Activated T-cell treated with anti-CD3 and anti-CD28 coated beads for 24 hours (primary cell): Measurements from ENCODE around the gene VPS35.
"Not testable (repeated sequence)": the region's sequence is repeated elsewhere in the genome, so short reads cannot be mapped to it uniquely, and the experiment has no call there.

Source experiments
- DNase-seq: peaks from one replicate; pipeline ENCODE4 v3.0.0-alpha.2; 2020; ENCODE audit warnings: low read depth

VPS35 gene

DNA sequence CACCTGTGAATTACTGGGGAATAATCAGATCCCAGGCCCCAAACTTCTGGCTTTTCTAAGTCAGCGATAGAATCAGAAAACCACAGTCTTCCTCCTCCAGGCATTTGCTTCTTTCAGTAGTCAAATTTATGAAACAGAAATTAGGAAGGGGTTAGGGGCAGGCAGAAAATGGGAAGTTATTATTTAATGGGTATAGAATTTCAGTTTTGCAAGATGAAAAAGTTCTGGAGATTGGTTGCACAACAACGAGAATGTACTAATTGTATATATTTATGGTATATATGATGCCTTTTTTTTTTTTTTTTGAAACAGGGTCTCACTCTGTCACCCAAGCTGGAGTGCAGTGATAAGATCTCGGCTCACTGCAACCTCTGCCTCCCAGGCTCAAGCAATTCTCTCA is 23.9 kb upstream of the VPS35 start:
- DNase-seq: no peak

DNA sequence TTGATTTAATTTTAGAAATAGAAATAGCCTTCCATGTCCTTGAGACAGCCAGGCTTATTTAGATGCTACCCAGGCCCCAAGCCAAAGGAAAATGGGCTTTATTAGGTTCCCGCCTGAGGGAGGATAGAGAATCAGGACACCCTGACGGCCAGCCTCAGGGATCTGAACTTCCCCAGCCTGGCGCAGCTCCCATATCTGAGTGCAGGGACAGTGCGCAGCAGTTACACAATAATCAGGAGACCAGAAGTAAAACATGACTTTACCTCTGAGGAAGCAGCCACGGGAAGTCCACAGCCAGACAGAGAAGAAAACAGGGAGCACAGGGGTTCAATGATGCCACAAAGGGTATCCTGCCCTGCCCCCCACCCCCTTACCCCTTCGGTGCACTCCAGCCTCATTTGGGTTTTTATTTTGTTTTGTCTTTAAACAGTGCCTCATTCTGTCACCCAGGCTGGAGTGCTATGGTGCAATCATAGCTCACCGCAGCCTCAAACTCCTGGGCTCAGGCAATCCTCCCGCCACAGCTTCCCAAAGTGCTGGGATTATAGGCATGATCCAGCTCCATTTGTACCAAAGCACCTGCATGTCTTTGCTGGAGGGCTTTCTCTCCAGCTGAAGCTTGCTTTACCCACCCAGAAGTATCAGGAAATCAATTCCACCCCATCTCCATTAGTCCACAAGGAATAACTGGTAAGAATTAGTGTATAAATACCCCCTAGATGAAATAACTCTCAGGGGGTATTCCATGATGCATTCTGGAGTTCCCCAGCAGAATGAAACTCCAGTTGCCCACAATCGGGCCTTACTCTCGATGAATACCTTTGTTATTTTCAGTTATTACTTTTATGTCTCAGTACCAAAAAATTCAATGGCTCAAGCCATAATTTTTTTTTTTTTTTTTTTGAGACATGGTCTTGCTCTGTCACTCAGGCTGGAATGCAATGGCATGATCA is 22.4 kb upstream of the VPS35 start:
- no peak for DNase-seq

DNA sequence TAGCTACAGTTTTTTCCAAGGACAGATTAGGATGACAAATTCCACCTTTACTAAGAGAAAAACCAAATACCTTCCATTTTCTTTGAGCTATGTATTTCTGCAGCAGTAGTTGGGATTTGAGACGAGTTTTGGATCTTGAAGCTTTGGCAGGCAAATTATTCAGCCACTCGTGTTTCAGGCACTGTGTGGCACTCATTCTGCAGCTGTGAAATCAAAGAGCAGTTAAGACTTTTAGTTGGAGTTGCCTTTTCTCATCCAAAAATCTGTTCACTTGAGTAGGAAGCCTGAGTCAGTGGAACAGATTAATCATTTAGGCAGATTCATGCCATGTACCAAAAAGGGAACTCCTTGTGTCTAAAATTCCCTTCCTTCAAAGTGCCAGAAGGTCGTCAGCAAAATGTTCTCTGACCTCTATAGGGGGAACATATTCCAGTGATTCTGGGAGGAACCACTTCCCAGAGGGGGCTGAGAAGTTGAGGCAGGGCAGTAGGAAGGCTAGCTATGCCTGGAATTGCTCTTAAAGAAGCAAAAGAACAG is 20.6 kb upstream of the VPS35 start:
- DNase-seq: no peak

DNA sequence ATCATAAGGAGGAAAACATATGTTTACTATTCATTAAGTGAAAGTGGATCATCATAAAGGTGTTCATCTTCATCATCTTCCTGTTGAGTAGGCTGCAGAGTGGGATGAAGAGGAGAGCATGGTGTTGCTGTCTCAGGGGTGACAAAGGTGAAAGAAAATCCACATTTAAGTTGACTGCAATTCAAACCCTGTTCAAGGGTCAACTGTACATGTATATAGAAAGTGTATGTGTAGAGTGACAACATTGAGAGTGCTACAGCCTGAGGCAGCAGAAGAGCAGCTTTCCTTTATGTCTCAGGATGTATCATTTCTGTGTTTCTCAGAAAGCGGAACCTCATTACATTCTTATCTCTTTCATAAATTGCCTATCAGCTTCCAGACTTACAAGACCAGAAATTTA is 17.7 kb upstream of the VPS35 start:
- DNase-seq: no peak

DNA sequence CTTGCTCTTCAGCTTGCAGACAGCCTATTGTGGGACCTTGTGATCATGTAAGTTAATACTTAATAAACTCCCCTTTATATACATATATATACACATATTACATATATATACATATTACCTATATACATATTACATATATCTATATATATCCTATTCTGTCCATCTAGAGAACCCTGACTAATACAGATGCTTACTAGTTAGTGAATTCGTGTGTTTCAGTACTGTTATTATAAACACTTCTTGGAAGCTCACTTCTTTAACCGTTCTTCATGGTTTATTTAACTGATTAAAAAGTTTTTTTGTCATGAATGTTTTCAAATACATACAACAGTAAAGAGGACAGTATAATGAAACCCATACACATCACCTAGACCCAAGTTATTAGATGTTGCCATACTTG is 13.1 kb upstream of the VPS35 start:
- DNase-seq: no peak

DNA sequence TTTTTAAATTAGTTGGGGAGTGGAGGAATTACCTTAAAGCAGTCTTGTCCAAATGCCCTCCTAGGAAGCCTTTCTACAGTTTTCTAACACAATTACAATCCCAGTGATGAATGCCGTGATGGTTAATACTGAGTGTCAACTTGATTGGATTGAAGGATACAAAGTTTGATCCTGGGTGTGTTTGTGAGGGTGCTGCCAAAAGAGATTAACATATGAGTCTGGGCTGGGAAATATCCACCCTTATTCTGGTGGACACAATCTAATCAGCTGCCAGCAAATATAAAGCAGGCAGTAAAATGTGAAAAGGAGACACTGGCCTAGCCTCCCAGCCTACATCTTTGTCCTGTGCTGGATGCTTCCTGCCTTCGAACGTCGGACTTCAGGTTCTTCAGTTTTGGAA is 12.6 kb upstream of the VPS35 start:
- no peak for DNase-seq

DNA sequence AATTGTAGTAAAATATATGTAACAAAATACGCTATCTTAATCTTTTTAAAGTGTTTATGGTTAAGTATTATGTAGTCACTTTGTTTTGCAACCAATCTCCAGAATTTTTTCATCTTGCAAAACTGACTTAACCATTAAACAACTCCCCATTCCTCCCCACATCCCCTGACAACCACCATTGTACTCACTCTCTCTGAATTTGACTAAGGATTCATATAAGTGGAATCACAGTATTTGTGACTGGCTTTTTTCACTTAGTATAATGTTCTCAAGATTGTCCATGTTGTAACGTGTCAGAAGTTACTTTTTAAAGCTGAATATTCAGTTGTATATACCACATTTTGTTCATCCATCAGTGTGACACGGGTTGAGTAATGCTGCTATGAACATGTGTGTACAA is 11.1 kb upstream of the VPS35 start:
- DNase-seq: no peak

DNA sequence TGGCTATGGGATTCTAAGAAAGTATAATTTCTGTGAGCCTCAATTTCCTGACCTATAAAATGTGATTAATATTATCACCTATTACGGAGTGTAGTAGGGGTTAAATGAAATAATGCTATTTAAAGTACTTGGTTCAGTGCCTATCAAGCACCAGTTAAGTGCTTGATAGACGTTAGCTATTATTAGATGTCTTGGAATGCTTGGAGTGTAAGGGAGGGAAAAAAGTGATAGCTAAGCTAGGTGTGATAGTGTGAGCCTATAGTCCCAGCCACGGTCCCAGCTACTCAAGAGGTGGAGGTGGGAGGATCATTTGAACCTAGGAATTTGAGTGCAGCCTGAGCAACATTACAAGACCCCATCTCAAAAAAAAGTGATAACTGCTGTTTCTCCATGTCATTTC is 8.0 kb upstream of the VPS35 start:
- no peak for DNase-seq

DNA sequence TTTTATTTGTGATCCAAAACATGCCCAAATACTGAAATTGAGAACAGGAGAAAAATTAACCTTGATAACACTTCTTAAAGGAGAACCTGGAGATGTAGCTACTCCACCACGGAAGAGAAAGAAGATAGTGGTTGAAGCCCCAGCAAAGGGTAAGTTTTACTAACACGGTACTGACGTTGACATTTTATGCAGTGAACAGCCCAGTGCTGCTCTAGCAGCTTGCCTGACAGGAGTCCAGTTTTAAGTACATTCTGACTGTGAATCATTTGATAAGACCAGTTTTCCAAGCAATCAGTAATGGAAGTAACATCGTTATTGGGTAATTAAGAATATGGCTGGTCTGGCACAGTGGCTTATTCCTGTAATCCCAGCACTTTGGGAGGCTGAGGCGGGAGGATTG is 7.0 kb upstream of the VPS35 start:
- DNase-seq: no peak

DNA sequence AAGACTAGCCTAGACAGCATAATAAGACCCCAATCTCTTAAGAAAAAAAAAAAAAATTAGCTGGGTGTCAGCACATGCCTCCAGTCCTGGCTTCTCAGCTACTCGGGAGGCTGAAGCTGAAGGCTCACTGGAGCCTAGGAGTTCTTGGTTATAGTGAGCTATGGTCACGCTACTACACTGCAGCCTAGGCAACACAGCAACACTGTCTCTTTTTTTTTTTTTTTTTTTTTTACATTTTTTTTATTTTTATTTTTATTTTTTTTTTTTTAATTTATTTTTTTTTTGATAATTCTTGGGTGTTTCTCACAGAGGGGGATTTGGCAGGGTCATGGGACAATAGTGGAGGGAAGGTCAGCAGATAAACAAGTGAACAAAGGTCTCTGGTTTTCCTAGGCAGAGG is 4.6 kb upstream of the VPS35 start:
- DNase-seq: no peak

DNA sequence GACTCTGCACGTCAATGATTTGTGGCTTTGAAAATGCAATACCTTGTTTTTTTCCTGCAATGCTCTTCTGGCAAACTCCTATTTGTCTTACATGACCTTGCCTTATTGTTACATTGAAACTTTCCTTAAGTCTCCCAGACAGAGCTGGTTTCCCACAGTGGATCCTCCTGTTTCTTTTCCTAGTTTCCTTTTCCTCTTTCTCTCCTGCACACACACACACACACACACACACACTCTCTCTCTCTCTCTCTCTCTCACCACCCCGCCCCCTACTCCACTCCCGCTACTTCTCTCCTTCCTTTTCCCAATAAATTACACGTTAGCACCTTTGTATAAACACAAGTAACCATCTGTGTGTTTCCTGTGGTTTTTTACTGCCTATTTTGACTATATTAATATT is 2.7 kb upstream of the VPS35 start:
- no peak for DNase-seq

DNA sequence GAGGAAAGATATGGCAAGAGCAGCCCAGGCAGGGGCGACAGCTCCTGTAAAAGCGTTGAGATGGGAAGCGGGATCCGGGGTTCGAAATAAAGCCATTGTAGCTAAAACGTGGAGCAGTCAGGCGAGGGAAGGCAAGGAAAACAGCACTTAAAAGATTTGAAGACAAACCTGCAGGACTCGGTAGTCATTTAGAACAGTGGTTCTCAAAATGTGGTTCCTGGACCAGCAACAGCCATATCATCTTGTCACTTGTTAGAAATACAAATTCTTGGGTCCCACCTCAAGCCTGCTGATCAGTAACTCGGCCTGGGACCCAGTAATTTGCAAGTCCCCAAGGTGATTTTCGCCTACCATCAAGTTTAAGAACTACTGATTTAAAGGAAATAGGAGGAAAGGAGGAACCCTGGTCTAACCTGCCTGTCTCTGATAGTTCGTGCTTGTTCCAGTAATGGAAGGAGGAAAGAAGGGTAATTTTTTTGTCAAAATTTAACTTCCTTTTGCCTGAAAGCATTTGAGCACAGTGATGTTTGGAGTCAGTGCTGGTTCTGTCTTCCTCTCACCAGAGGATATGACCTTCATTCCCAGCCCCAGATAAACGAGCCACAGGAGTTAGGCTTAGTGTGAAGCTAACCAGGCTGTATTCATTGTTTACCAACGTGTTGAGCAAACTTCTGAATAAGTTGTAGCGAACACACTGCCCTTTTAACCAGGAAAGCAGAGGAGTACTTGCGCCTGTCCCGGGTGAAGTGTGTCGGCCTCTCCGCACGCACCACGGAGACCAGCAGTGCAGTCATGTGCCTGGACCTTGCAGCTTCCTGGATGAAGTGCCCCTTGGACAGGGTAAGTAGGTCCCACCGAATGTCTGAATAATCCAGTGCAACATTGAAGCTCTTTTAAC is 1.6 kb upstream of the VPS35 start:
- no peak for DNase-seq

DNA sequence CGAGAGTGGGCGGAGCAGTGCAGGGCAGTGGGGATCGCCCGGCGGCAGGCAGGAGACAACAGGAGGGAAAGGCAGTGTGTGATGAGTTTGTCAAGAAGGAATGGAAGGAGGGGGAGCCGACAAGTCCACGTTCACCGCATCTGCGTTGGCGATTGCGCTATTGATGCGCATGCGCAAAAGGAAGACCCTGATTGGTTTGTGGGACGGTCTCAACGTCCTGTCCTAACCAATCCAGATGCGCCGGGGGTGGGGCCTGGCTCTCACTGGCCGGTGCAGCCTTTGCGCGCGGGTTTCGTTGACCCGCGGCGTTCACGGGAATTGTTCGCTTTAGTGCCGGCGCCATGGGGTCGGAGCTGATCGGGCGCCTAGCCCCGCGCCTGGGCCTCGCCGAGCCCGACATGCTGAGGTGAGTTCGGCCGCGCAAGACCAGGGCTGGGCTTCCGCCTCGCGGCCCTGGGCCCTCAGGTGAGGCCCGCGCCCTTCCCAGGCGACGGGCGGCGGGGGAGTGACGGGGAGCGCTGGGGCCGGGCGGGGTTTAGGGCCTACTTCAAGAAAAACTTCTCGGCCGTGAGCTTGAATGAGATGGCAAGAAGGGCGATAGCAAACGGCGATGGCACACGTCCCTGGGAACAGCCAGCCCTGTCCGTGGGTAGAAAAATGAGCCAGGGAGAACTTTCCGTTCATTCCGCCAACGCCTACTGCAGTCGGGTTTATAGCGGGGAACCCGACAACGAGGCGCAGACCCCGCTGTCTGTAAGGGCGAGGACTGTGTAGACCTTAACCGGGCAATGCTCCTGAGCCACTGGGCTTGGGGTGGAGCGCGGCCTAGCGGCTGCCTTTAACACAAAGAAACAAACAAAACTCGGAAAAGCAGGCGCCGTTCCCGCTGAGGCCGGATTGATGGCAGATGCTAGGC is 645 bp upstream of the VPS35 start, which contains the start of gene ORC6:
ORC6 (plus strand) TSS at position 295 of the 916 bp plus-strand sequence; CDS start at position 342, 47 bp downstream.
- peak; percentile 96 for DNase-seq

DNA sequence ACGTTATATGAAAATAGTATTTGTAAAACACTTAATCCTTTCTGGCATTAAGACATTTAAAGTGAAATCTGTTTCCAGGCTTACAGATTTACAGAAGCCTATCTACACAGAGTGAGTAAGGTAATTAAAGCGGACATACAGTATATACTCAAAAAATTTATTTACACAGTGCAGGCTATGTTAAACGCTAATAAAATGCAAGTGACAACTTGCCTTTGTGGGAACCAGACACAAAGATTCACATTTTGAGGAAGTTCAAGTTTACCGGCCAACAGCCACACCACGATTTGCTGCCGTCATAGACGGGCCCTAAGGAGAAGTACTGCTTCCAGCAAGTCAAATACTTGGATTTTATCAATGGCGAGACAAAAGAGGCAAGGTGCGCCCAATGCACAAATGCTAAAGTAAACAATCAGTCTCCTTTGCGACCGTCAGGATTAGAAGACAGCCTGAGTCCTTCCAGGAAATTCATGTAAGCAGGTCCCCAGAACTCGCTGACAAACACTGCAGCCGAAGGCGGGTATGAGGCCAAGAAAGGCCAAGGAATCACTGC is 801 bp downstream of the VPS35 start:
- no peak for DNase-seq

DNA sequence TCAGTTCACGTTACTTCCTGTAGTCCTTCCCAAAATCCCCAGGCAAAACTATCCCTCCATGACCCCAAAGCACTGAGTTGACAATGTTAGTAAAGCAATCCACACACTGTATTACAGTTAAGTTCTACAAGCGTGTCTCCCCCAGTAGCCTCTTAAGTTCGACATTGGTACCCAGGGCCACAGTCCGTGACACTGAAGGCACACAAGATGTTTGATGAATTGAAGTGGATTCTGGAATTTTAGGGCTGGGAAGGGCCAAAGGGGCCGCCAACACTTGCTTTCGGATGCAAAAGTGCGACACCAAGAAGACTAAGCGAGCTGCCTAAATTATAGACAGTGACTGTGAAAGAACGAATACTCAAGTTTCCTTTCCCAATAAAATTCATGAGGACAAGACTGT is 1.5 kb downstream of the VPS35 start:
- no peak for DNase-seq

DNA sequence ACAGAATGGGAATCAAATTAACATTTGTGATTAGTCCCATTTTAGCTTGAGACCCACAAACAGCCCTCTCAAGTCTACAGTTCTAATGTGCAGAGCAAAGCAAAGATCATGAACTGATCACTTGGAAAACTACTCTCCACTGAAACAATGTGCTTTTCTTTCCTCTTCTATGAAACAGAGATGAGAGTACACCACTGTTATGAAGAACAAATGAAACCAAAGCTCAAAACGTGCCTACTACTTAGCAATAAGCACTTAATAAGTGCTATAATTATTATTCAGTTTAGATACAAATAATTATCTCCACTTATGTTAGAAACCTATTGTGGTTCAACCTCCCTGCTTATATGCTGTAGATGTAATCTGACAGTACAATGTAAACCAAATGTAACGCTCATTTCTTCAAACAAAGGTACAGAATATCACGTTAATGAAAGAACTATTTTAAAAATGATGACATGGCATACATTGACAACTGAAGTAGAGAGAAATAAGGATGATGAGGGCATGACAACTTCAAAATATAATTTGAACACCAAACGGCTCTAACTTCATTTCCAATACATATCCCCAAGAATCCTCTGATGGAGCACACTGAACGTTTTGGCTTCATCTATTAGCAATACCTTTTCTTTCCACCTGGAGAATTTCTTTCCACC is 2.0 kb downstream of the VPS35 start:
- no peak for DNase-seq

DNA sequence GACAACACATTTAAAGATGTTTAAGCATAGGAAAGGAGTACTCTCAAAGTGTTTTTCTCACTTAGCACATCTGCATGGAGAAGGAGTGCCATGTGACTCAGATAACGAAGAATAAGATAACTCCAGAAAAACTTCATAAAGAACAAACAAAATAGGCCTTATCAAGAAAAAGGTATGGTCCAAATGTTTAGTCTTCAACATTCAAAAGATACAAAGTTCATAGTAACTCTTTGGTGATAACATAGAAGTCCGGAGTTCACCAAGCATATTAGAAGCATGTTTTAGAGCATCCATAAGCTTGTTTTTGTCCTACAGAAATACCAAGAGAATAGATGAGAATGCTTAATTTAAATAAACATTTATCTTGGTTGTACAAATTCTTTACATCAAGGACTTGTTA is 7.1 kb downstream of the VPS35 start:
- DNase-seq: not testable (repeated sequence)

DNA sequence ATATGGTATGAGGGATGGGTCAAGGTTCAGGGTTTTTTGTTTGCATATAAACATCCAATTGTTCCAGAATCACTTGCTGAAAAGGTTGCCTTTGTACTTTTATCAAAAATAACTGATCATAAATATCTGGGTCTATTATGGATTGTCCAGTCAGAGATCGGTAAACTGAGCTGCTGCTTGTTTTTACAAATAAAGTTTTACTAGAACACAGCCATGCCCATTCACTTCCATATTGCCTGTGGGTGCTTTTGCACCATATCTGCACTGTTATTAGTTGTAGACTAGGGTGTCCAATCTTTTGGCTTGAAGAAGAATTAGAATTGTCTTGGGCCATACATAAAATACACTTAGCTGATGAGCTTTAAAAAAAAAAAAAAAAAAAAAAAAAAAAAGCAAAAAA is 11.0 kb downstream of the VPS35 start:
- not testable (repeated sequence) for DNase-seq

DNA sequence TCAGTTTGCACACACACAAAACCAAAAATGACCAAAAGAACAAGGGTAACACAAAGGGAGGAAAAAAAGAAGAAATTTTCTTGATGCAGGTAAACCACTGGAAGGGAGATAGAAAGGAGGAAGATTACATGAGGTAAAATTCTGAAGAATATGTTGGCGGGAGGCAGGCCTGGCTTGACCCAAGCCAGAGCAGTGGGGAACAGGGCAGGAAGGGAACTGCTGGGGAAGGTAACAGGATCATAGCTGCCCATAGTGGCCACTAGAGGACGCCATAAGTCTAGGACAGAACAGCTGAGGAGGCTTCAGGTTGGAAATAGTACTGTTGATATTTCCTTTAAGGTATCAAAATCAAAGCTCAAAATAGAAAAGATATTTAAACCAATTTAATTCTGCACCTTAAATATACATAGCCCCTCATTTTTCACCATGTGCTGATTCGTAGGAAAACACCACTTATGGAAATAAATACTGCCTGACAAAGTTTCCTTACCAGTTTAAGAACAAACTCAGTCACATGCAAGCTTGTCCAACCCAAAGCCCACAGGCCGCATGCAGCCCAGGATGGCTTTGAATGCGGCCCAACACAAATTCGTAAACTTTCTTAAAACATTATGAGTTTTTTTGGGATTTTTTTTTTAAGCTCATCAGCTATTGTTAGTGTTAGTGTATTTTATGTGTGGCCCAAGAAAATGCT is 15.5 kb downstream of the VPS35 start:
- peak; percentile 19 for DNase-seq

DNA sequence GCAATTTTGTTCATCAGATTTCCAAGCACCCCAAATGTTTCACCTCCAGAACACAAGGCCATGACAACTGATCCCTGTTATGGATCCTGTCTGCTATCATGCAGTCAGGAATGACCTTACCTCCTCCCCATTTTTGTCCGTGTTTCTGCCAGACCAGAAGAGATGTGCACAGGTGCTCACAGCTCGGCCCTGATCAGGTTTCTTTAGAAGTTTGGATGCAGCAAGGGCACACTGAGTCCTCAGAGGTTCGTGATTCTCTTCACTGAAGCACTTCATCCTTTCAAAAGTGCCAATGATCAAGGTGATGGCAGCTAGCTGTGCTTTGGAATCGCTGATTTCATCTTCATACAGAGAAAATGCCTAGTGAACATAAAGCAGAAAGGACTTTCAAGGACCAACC is 26.9 kb downstream of the VPS35 start:
- DNase-seq: no peak
